ENCODE data around the gene MYO3B. TPM values are rescaled to one million over a fixed set of nuclear protein-coding genes. Genes with fewer than 3 reads are reported as not detected.
"Not testable (repeated sequence)": the region's sequence is repeated elsewhere in the genome, so short reads cannot be mapped to it uniquely, and the experiment has no call there.

Gene MYO3B
- total RNA-seq, 3 donors from 2014 or later (not counting 1 experiment from before 2014, with no cell fraction given) = 0.68 to 0.88 (median 0.75) TPM

- no peak for TF ChIP-seq CTCF (IDR thresholded peaks at IDR 0.05)
- no peak overlapping the region for H3K27ac ChIP-seq (ENCODE audit: low read length)
- H3K36me3 Mint-ChIP-seq = no peaks in the 10 kb centered on the region
- no peaks in the 10 kb centered on the region for H3K27me3 ChIP-seq (ENCODE audit: control insufficient read depth, insufficient read depth, low read length)
- no peaks in the 10 kb centered on the region for H3K4me1 Mint-ChIP-seq
- no peaks in the 10 kb centered on the region for H3K36me3 ChIP-seq (ENCODE audit: control insufficient read depth, insufficient read depth, low read length)
- no peaks in the 10 kb centered on the region for H3K9me3 Mint-ChIP-seq
- peaks cover 0 to 8% of the 10 kb centered on the region in 2 donors for H3K27me3 Mint-ChIP-seq (ENCODE audit: low read depth in 2 of 2)
- no peaks in the 10 kb centered on the region for H3K9me3 ChIP-seq (ENCODE audit: control insufficient read depth, insufficient read depth, low read length)
- intact Hi-C loops (cut with micrococcal nuclease) = no loop called here
- H3K27ac Mint-ChIP-seq = no peak overlapping the region
- DNase-seq (no peak), ATAC-seq (no peak)
- H3K4me1 ChIP-seq (ENCODE audit: control insufficient read depth, insufficient read depth, low read length) = no peaks in the 10 kb centered on the region
- WGBS (ENCODE audit: insufficient coverage) = 96% methylated on average over 2 of the region's 2 CpGs
- no peak overlapping the region for H3K4me3 Mint-ChIP-seq
- H3K4me3 ChIP-seq (ENCODE audit: low read length) = no peak overlapping the region
Observed at GRCh38 chr2:170670651-170671050, 492.7 kb downstream of the MYO3B start.

- Histone ChIP-seq H3K4me3 (ENCODE audit: low read length) (no peak overlapping the region), H3K9me3 (ENCODE audit: control insufficient read depth, insufficient read depth, low read length) (no peaks in the 10 kb centered on the region), H3K27me3 (ENCODE audit: control insufficient read depth, insufficient read depth, low read length) (no peaks in the 10 kb centered on the region), H3K27ac (ENCODE audit: low read length) (no peak overlapping the region), H3K36me3 (ENCODE audit: control insufficient read depth, insufficient read depth, low read length) (no peaks in the 10 kb centered on the region), H3K4me1 (ENCODE audit: control insufficient read depth, insufficient read depth, low read length) (no peaks in the 10 kb centered on the region)
- TF ChIP-seq CTCF (IDR thresholded peaks at IDR 0.05) = no peak
- Mint-ChIP-seq H3K27me3 (ENCODE audit: low read depth in 2 of 2) (peaks cover 0 to 8% of the 10 kb centered on the region in 2 donors), H3K27ac (no peak overlapping the region), H3K4me3 (no peak overlapping the region), H3K4me1 (no peaks in the 10 kb centered on the region), H3K9me3 (no peaks in the 10 kb centered on the region), H3K36me3 (no peaks in the 10 kb centered on the region)
- no peak for ATAC-seq
- no peak for DNase-seq
- intact Hi-C loops (cut with micrococcal nuclease) = no loop called here
- 86% methylated on average over 9 of the region's 9 CpGs for WGBS (ENCODE audit: insufficient coverage)
Observed at GRCh38 chr2:170671079-170671478, 493.1 kb downstream of the MYO3B start.

GRCh38 chr2:170674282-170674681 lies 496.3 kb downstream of the MYO3B start:
- ATAC-seq; H3K36me3 Mint-ChIP-seq; intact Hi-C loops (cut with micrococcal nuclease); H3K4me1 ChIP-seq (ENCODE audit: control insufficient read depth, insufficient read depth, low read length); H3K27ac Mint-ChIP-seq; H3K4me3 Mint-ChIP-seq; H3K4me3 ChIP-seq (ENCODE audit: low read length); H3K9me3 ChIP-seq (ENCODE audit: control insufficient read depth, insufficient read depth, low read length); H3K4me1 Mint-ChIP-seq; H3K27ac ChIP-seq (ENCODE audit: low read length); H3K27me3 Mint-ChIP-seq (ENCODE audit: low read depth in 2 of 2); H3K9me3 Mint-ChIP-seq; H3K27me3 ChIP-seq (ENCODE audit: control insufficient read depth, insufficient read depth, low read length); H3K36me3 ChIP-seq (ENCODE audit: control insufficient read depth, insufficient read depth, low read length); DNase-seq: not testable (repeated sequence)

GRCh38 chr2:170675701-170676100 lies 497.8 kb downstream of the MYO3B start:
- peaks cover 0 to 8% of the 10 kb centered on the region in 2 donors for H3K27me3 Mint-ChIP-seq (ENCODE audit: low read depth in 2 of 2)
- Histone ChIP-seq H3K9me3 (ENCODE audit: control insufficient read depth, insufficient read depth, low read length) (no peaks in the 10 kb centered on the region), H3K27me3 (ENCODE audit: control insufficient read depth, insufficient read depth, low read length) (no peaks in the 10 kb centered on the region), H3K36me3 (ENCODE audit: control insufficient read depth, insufficient read depth, low read length) (no peaks in the 10 kb centered on the region), H3K27ac (ENCODE audit: low read length) (no peak overlapping the region), H3K4me1 (ENCODE audit: control insufficient read depth, insufficient read depth, low read length) (no peaks in the 10 kb centered on the region), H3K4me3 (ENCODE audit: low read length) (no peak overlapping the region)
- ATAC-seq = no peak
- no peak for DNase-seq
- no peaks in the 10 kb centered on the region for H3K4me1 Mint-ChIP-seq
- no peaks in the 10 kb centered on the region for H3K36me3 Mint-ChIP-seq
- WGBS (ENCODE audit: insufficient coverage) = 87% methylated on average over 6 of the region's 6 CpGs
- H3K9me3 Mint-ChIP-seq = no peaks in the 10 kb centered on the region
- TF ChIP-seq CTCF (IDR thresholded peaks at IDR 0.05) = no peak
- no peak overlapping the region for H3K27ac Mint-ChIP-seq
- H3K4me3 Mint-ChIP-seq = no peak overlapping the region
- intact Hi-C loops (cut with micrococcal nuclease) = no loop called here
